Inflammatory macrophage treated with lipopolysaccharide for 4 hours (primary cell): Measurements from ENCODE around the gene GLYATL1.

Source experiments
- DNase-seq: peaks from one replicate; pipeline ENCODE4 v3.0.0-alpha.2; 2020

The GLYATL1 gene

DNA sequence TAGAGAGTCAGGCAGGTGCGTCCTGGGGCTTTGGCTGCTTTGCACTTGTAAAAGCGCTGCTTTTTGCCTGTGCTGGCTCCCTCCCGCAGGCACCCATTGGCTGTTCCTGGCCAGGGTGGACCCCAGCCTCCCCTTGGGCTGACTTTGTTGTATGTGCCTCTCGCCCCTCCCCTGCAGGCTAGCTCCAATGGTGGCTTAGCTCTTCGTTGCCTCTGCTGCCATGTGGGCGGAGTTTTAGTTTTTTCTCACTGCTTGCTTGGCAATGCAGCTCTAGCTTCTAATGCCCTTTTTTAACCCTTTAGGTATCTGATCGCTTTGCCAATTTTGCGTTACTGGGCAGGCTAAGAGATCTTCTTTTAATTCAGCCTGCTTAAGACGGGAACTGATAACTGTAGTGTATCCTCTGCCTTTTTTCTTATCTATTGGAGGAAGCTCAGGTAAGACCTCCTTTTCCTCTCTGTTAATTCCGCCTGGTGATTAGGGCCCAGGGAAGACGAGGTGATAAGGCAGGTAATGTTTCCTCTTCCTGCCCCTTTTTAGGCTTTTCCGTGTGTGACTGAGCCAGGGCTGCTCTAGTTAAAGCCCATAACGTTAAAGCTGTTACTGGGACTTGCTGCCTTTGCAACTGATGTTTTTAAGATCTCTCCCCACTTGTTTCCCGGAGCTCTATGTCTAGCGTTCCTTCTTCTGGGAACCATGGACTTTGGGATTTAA lies 11.7 kb upstream of the GLYATL1 start:
- no peak for DNase-seq

DNA sequence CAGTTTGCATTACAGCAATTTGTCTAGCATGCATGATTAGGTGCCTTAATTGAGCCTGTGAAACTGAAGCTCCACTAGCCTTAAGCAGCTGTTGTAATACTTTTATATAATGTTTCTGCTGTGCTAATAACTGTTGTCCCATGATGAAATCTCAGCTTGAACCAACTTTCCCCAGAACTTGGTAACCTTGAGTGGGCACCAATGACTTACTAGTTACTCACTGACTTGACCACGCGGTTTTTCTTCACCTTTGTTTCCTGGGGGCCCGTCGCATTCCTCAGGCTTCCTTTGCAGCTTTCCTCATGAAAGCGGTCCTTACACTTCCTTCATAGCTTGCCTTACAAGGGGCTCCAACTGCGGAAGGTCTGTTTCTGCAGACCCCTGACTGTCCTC lies 11.2 kb upstream of the GLYATL1 start:
- peak; percentile 19 for DNase-seq

GRCh38 chr11:58928691-58929090 lies 10.6 kb upstream of the GLYATL1 start:
- no peak for DNase-seq

- no peak for DNase-seq
These were observed 8.4 kb upstream of the GLYATL1 start for GRCh38 chr11:58930926-58931325.

DNA sequence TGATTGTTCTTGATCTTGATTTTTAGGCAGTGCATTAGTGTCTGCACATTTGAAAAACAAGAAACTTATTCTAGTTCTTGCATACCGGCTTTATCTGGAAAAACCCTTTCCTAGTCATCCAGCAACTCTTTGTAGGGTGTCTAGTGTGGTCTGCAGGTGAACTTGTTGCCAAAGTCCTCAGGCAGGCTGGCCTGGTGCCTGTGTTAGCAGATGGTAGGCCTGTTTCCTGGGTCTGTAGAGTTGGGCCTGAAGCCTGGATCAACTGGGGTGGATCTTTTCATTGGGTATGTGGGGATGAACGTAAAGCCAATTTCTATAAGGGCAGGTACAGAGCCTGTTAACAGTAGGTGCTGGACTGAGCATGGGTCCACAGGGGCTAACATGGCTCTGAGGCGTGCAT lies 5.6 kb upstream of the GLYATL1 start:
- no peak for DNase-seq

DNA sequence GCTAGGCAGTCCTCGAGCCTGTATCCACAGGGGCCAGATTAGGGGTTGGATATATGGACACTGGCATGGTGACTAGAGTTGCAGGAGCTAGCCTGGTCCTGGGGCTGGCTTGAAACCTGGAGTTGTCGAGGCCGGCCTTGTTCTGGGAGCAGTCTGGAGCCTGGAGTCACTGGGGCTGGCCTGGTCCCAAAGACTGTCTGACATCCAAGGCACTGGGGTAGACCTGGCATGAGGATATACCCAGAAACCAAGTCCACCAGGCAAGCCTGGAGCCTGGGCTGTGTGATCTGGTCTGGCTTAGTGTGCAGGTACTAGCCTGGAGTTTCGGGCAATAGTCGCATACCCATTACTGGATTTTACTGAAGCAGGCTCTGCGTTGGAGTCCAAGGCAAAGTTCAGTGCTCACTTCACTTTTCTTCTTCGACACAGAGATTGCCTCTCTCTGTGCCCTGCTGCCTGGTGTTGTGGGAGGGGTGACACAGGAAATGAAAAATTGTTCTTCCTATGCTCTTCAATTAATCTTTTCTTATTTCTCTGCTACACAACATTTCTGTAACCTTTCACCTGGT lies 4.3 kb upstream of the GLYATL1 start:
- DNase-seq, result no peak

- no peak for DNase-seq
These were observed 890 bp upstream of the GLYATL1 start for GRCh38 chr11:58938398-58938797.

GRCh38 chr11:58940028-58940427 lies 740 bp downstream of the GLYATL1 start:
- DNase-seq, result no peak

GRCh38 chr11:58941838-58942237 lies 2.5 kb downstream of the GLYATL1 start:
- DNase-seq, result no peak

DNA sequence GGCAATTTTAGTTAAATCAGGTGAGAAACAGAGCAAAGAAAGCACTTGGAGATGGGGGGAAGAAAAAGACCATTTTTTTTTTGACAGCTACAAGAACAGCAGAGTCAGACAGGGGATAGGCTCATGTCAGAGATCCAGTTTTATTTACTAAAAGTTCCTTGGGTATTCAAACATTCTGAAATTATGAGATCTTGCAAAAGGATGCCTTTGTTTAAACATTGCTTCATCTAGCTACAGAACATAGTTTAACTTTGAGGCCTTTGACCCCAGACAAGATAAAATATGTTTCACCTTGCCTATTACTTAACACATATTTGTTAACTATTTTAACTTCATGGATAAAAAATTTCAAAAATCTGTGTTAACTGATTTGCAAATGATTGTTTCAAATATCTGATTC lies 6.4 kb downstream of the GLYATL1 start:
- no peak for DNase-seq

DNA sequence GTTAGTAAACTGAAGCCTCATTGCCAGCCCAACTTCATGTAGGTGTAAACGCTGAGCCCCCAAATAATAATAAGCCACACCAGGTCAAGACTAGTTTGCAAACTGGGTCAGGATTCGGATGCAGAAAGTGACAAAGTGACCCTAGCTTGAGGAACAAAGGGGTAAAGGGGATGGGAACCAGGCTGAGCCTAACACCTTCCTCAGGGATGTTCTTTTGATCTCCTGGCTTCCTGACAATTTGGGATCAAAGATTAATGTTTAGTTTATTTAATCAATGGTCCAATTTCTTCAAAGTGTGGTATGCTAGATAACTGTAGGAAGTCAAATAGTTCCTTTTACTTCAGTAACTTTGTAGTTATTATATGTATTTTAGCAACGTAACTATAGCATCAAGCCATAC lies 9.9 kb downstream of the GLYATL1 start:
- DNase-seq, result no peak

GRCh38 chr11:58957922-58958321 lies 18.6 kb downstream of the GLYATL1 start:
- peak; percentile 17 for DNase-seq

GRCh38 chr11:58958500-58958899 lies 19.2 kb downstream of the GLYATL1 start:
- peak; percentile 52 for DNase-seq

GRCh38 chr11:58963551-58964104 lies 24.3 kb downstream of the GLYATL1 start:
- no peak for DNase-seq

DNA sequence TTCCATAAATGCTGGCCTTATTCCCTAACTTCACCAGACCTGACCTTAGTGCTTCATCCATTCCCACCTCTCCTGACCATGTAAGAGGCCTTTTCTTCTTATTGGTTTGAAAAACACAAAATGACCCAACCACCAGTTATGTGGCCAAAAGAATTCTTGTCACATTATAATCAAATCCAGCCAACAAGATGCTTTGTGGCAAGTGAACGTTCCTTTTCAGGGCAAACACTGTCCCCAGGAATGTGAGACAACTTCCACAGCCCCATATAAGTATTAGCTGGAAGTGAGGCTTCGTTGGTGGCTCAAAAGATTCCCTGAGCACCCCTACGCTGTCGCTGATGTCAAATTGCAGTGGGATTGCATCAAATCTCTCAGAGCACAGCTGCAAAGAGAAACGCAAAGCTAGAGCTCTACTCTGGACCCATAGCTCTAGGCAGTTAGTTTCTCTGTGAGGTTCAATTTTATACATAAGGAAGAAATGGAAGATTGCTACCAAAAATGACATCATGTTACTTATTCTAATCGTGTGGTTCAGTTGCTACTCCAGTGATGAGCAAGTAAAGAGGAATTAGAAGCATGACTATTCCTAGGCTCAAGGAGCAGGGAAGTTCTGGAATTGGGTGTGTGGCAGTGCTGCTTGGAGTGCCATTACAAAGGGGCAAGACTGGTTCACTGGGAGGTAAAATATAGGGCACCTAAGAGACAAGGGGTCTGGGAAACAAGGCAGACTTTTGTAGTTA lies 26.1 kb downstream of the GLYATL1 start:
- DNase-seq, result no peak

DNA sequence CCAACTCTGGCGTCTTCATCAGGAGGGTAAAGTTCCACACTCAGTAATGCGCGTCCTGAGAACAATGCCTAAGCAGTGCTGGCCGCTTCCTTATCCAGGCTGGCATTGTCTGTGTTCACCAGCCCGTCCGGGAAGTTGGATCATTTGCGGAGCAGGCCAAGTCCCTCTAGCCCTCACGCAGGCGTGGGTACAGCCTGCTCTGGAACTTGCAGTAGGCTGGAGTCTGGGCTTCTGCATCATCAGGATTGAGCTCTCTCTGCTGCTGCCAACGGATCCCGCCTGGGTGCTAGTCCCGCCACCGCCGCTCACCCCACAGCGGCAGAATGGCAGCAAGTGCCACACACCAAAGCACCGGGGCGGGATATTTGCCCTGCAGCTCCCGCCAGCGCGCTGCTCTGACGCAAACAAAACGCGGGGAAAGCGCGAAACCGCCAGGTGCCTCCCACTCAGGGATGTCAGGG lies 29.0 kb downstream of the GLYATL1 start:
- no peak for DNase-seq

DNA sequence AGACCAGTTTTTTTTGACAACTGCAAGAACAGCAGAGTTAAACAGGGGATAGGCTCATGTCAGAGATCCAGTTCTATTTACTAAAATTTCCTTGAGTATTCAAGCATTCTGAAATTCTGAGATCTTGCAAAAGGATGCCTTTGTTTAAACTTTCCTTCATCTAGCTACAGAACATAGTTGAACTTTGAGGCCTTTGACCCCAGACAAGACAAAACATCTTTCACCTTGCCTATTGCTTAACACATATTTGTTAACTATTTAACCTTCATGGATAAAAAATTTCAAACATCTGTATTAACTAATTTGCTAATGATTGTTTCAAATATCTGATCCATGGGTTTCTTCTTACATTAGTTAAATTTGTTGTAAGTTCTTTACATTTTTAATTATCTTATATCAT lies 38.2 kb downstream of the GLYATL1 start:
- DNase-seq, result no peak

DNA sequence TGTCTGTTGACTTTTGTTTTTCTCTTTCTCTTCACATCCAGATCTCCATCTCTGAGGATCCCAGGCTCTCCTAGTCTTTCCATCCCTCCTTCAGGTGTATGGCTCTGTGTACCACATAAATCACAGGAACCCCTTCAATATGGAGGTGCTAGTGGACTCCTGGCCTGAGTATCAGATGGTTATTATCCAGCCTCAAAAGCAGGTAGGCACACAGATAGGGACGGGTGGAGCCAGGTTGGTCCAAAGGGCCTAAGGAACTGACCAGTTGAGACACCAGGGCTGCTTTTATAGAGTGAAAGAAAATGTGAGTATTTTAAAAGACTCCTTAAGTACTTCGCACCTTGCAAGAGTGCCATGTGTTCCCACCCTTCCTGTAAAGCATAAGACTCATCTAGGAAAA lies 39.9 kb downstream of the GLYATL1 start:
- DNase-seq, result no peak

DNA sequence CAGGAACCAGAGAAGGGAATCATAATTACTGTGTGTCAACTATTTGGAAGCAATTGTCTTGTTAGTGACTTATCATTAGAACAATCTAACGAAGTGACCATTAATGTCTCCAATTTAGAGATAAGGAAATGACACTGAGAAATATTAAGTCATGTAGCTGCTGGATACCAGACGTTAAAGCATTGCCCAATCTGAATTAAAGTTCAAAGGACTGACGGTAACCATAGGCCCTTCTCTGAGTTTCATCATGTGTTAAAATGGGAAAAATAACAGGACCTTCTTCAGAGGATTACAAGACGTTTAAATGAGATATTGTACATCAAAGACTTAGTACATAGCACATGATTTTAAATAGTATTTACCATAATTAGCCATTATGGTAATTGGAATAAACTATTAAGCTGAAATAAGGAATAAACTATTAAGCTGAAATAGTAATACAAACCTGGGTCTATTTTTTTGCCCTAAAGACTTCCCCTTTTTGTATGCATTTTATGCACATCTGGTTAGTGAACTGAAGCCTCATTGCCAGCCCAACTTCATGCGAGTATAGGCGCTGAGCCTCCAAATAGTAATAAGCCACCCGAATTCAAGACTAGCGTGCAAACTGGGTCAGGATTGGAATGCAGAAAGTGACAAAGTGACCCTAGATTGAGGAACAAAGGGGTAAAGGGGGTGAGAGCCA lies 41.0 kb downstream of the GLYATL1 start:
- no peak for DNase-seq

GRCh38 chr11:58992489-58992888 lies 53.2 kb downstream of the GLYATL1 start:
- DNase-seq, result no peak

GRCh38 chr11:58994171-58994570 lies 54.9 kb downstream of the GLYATL1 start:
- DNase-seq, result no peak

DNA sequence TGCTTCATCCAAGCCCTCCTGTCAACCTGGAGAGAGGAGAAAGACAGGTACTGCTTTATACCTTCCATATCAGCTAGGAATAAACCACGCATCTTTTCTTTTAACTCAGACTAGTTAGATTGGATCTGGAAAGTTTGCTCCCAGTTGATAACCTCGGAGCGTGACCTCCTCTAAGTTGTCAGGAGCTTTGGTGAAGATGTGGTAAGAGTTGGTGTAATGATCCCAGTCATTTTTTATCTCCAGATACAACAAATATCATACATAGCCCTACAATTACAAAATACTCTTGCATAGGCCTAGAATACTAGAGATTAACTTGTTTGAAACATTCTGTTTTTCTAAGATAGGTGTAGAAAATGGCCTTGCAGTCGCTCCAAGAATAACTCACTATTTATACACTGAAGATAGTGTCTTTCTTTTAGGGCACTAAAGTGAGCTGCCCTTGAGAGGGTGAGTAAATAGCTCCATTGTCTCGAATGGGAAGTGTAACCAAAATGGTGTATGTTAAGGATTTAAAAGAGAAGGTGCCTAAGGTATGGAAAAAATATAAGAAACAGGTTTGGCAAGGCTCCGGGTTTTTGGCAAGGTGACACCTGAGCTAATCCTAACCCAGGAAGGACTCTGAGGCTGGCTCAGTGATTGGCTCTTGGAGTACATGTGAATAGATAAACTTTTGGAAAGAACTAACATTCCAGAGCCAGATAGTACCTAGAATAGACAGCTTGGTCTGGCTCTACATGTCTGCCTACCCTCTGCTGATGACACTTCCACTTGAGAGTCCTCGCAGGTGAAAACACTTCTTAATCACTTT lies 59.4 kb downstream of the GLYATL1 start:
- no peak for DNase-seq
